Cortex of kidney (tissue), 1 donor: Measurements from ENCODE around the gene MRPS11.
"Not testable (repeated sequence)": the region's sequence is repeated elsewhere in the genome, so short reads cannot be mapped to it uniquely, and the experiment has no call there.

Experiments used
- DNase-seq: peaks from one replicate; lab custom pipeline; 2025; lab: John Stamatoyannopoulos, UW

The MRPS11 gene

DNA sequence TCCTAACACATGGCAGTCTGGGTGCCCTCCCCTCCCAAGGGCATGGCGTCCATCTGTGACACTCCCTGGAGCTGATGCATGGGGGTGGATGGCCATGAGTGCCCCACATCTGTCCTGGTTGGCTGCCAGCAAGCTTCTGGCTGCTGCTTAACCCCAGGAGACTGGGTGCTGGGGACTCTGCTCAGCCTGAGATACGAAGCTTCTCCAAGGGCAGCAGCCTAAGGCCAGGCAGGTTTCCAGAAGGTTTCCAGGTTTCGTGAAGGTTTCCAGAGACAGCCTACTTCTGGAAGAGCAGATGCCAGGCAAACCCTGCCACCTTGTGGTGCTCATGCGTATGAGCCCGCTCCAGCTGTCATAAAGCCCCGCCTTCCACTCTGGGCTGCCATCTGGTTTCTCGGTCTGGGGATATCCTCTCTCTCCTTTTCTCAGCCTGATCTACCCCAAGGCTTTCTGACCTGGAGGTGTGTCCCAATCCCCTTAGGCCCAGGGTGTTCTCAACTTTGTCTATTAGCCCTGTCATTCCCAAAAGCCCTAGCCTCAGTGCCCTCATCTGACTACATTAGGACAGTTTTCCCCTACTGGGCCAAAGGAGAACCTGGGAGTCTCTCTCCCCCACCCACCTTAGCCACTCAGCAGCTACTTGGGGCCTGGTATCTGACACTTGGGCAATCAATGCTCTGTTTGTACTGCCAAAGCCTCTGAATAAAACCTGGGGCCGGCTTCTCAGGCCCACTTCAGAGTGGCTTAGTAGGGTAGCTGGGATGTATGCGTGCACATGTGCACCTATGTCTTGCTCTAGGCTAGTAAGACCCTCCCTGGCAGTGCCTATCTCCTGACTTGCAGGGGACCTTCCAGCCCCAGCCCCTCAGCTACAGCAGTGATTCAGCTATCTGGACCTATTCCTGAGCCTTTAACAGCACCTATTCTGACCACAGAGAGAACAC, 12.4 kb upstream of the MRPS11 start:
- no peak for DNase-seq

DNA sequence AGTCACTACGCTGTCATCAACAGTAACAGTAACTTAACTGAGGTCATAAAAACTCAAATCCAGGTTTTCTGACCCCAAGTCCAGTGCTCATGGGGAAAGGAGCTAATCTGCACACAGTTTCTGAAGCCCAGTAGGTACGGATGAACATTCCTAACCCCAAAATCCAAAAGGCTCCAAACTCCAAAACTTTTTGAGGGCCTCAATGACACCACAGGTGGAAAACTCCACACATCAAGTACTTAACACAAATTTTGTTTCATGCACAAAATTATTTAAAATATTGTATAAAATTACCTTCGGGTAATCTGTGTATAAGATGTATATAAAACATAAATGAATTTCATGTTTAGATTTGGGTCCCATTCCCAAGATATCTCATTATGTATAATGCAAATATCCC, 10.8 kb upstream of the MRPS11 start:
- no peak for DNase-seq

- DNase-seq: no peak
These were observed 3.5 kb upstream of the MRPS11 start for GRCh38 chr15:88463870-88464532.

GRCh38 chr15:88465633-88466224, 1.8 kb upstream of the MRPS11 start:
- DNase-seq: no peak

DNA sequence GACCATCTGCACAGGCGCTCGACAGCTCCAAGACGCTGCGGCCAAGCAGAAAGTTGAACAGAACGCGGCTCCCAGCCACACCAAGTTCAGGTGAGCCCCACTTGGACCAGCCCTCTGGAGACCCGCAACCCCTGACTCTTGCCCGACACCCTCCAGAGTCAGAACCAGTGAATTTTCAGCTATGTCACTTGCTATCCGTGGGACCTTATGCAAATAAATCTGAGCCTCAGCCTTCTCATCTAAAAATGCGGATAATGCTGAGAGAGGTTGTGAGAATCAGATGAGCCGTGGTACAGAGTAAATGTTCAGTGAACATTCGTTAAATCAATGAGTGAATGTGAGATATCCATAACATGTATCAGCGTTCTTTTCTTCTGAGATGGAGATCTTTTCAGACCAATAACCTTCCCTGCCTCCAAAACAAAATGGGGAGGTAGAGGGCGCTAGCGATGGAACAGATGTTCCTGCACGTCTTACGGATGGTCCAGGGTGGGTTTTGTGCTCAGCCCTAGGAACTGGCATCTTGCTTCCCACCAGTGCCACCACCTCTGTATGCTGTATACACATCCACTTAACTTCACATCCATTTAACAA, 524 bp downstream of the MRPS11 start:
- DNase-seq: no peak

DNA sequence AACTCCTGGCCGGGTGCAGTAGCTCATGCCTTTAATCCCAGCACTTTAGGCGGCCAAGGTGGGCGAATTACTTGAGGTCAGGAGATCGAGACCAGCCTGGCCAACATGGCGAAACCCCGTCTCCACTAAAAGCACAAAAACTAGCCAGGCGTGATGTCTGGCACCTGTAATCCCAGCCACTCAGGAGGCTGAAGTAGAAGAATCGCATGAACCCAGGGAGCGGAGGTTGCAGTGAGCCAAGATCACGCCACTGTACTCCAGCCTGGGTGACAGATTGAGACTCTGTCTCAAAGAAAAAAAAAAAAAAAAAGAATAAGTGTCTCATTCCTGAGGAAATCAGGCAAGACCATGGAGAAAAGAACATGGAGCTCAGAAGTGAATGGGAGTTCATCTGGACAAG, 1.2 kb downstream of the MRPS11 start:
- DNase-seq: not testable (repeated sequence)

DNA sequence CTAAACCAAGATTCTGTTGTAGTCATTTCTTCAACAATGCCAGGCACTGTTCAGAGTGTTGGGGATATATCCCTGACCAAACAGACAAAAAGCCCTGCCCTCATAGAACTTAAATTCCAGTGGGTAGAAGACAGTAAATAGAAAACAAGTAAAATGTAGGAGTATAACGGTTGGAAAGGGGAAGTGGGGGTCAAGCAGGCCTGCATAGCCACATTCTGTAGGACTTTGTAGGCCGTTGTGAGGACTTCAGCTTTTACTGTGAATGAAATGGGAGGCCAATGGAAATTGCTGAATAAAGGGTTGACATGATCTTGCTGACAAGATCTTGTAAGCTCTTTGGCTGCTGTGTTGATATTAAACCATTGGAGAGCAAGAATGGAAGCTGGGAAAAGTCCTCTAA, 1.8 kb downstream of the MRPS11 start:
- DNase-seq: no peak

DNA sequence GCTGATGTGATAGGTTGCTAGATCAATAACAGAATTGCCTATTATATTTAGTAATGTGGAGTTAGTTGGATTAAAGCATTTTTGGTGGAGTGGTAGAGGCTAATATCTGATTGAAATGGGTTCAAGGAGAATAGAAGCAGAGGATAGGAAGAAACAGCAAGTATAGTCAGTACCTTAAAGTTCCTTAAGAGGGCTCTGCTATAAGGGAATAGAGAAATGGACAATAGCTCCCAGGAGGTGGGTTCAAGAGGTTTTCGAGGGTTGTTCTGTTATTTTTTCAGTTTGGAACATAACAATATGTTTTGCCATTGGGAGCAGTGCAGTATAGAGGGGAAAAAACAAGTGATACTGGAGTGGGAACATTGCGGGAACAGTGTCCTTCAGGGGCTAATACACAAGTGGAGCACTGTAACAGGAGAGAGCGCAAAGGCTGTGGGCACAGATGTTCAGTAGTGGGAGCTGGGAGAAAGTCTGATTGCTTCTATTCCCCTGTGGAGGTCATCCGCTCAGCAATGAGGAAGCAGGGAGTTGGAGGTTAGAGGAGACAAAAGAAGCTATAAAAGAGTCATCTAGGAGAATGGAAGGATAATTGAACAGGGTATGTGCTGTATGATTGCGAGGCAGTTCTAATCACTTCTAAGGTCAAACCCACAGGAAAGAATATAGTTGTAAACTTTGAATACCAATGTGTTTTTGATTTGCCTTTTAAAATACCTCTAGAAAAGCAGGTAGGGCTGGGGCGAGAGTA, 3.3 kb downstream of the MRPS11 start:
- no peak for DNase-seq

GRCh38 chr15:88472225-88472624, 4.7 kb downstream of the MRPS11 start:
- no peak for DNase-seq

GRCh38 chr15:88473661-88474293, 6.3 kb downstream of the MRPS11 start:
- DNase-seq: not testable (repeated sequence)

DNA sequence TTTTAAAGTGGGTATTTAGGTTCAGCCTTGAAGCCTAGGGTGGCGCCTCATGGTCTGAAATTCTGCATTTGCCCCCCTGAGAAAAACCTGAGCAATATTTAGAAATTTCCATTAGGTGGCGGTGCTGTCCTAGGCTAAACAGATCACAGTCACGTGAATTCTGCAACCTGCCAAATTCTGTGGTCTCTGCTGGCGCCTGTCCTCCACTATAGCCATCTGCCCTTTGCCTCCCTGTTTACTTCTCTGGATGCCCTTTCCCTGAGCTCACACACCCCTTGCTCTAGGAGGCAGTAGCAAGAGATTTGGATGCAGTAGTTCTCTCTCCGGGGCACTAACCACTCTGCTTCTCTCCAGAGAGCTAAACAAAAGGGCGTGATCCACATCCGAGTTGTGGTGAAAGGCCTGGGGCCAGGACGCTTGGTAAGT, 9.1 kb downstream of the MRPS11 start:
- DNase-seq: no peak

GRCh38 chr15:88477126-88477525, 9.6 kb downstream of the MRPS11 start:
- no peak for DNase-seq

GRCh38 chr15:88477904-88478303, 10.4 kb downstream of the MRPS11 start:
- DNase-seq: no peak

- DNase-seq: no peak
These were observed 11.7 kb downstream of the MRPS11 start for GRCh38 chr15:88479169-88479568.

DNA sequence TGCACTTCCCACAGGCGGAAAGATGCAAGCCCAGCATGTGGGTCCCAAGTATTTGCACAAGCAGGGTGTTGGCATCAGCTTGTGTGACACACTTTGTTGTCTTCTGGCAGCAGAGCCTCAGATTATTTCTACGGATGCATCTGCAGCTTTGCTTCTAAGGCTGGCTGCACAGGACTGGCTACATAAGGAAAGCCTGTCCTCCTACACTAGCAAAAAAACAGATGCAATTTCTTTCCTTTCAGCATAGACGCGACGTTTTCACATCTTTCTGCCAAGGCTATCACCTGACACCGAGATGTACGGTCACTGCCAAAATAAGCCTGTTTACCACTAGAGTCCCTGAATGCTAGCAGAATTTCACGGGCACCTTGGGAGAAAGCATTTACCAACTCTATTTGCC, 13.5 kb downstream of the MRPS11 start:
- no peak for DNase-seq

GRCh38 chr15:88482263-88482662, 14.8 kb downstream of the MRPS11 start:
- no peak for DNase-seq

DNA sequence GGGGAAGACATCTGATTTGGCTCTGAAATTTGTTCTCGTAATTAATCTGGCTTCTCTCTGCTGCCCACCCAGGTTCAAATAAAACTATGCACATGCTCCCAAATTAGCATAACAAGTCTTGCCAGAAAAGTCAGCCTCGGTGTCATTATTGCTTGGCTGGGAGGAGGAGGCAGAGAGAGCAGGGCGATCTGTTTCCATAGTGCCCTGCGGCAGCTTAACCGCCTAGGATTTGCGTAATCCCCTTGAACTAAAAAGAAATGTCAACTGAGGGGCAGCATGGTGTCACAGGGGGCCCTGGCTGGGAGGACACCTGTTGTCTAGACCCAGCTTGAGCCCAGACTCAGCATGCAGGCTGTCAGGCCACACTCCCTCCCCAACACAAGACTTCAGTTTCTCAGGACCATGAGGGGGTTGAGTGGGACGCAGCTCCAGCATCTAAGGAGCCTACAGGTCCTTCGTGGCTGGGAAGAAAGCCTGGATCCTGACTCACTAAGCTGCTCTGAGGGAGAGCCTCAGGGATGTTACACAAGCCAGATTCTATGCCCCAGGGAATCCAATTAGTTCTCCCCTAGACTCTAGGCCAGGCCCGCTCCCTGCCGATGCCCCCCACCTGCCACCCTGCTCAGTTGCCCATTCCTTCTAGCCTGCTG, 17.3 kb downstream of the MRPS11 start:
- no peak for DNase-seq

- no peak for DNase-seq
These were observed 19.8 kb downstream of the MRPS11 start for GRCh38 chr15:88487178-88487795.

DNA sequence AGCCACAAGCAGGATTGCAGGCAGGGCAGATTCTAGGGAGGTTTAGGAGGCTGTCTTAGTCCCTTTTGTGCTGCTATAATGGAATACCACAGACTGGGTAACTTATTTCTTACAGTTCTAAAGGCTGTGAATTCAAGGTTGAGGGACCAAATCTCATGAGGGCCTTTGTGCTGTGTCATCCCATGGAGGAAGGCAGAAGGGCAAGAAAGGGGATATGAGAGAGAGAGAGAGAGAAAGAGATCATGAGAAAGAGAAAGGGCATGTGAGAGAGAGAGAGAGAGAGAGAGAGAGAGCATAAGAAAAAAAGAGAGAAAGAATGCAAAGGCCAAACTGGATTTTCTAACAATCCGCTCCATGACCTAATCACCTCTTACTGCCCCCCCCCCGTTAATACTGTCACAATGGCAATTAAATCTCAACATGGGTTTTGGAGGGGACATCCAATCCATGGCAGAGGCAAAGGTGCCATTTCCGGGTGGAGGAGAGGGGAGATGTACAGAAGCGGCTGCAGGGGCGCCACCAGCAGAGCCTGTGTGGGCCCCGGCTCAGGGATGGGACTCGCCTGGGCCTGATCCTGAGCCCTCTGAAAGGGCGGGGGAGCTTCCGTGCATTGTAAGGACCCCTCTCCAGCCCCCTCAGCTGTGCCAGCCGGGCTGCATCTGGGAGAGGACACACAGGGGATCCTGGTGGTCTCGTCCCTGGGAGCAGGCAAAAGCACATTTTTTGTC, 20.5 kb downstream of the MRPS11 start:
- no peak for DNase-seq

- no peak for DNase-seq
These were observed 21.8 kb downstream of the MRPS11 start for GRCh38 chr15:88489321-88489720.
